NB4 (cell line): ENCODE results near the gene TNK2.
"Not testable (repeated sequence)": the region's sequence is repeated elsewhere in the genome, so short reads cannot be mapped to it uniquely, and the experiment has no call there.

Experiments
- DNase-seq: peaks from one replicate; pipeline ENCODE4 v3.0.0; 2010; ENCODE audit warnings: low read depth
- H3K4me3 ChIP-seq: one replicate; pipeline ENCODE4 v1.5.1; 2011; ENCODE audit warnings: mild to moderate bottlenecking, low read depth, low read length, moderate library complexity
- CTCF ChIP-seq: IDR thresholded peaks from one replicate; pipeline ENCODE4 v1.5.1; 2012; ENCODE audit warnings: low read depth, low read length
- MYC ChIP-seq: IDR thresholded peaks from 2 replicates; pipeline ENCODE4 v1.6.1; 2011; ENCODE audit warnings: low read depth, low read length
- POLR2A ChIP-seq: IDR thresholded peaks from 2 replicates; pipeline ENCODE4 v1.6.1; 2011; ENCODE audit warnings: mild to moderate bottlenecking; ENCODE audit not compliant: insufficient read length; ENCODE audit errors: extremely low read depth
- TF ChIP-seq, protein P1 (sequence below): IDR thresholded peaks from 2 replicates; pipeline ENCODE4 v1.6.1; 2011; ENCODE audit warnings: low read depth, low read length

The TNK2 gene

DNA sequence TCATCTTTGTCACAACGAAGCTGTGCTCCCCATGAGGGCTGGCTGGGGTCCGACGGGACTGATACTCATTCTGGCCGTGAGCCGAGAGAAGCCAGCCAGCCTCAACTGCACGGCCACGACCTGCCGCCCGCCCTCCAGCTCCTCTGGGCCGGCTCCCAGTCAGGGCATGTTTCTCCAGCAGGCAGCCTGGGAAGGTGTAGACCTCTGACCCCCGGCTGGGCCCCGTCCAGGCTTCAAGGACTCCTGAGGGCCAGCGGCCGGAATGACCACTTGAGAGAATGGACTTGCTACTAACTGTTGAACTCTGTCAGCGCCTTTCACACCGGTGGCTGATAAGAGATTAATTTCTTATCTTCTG lies 78.5 kb downstream of the TNK2 start:
- TF ChIP-seq, protein P1, sequence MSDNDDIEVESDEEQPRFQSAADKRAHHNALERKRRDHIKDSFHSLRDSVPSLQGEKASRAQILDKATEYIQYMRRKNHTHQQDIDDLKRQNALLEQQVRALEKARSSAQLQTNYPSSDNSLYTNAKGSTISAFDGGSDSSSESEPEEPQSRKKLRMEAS, result no peak
- no peak for TF ChIP-seq POLR2A
- TF ChIP-seq MYC, result no peak
- no peak for TF ChIP-seq CTCF
- no peak for DNase-seq
- H3K4me3 ChIP-seq, result no peak overlapping the region

DNA sequence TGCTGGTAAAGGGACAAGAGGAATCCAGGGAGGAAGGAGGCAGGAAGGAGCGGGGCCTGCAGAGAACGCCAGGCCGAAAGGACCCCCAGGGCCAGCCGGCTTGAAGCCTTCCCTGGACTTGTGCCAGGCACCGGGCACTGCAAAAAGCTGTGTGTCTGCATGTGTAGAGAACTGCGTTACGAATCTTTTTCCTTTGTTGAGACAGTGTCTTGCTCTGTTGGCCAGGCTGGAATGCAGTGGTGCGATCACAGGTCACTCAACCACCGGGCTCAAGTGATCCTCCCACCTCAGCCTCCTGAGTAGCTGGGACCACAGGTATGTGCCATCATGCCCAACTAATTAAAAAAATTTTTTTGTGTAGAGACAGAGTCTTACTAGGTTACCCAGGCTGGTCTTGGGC lies 79.6 kb downstream of the TNK2 start:
- no peak for DNase-seq
- no peak overlapping the region for H3K4me3 ChIP-seq
- TF ChIP-seq POLR2A (no peak), MYC (no peak), CTCF (no peak)
- TF ChIP-seq, protein P1, result no peak

DNA sequence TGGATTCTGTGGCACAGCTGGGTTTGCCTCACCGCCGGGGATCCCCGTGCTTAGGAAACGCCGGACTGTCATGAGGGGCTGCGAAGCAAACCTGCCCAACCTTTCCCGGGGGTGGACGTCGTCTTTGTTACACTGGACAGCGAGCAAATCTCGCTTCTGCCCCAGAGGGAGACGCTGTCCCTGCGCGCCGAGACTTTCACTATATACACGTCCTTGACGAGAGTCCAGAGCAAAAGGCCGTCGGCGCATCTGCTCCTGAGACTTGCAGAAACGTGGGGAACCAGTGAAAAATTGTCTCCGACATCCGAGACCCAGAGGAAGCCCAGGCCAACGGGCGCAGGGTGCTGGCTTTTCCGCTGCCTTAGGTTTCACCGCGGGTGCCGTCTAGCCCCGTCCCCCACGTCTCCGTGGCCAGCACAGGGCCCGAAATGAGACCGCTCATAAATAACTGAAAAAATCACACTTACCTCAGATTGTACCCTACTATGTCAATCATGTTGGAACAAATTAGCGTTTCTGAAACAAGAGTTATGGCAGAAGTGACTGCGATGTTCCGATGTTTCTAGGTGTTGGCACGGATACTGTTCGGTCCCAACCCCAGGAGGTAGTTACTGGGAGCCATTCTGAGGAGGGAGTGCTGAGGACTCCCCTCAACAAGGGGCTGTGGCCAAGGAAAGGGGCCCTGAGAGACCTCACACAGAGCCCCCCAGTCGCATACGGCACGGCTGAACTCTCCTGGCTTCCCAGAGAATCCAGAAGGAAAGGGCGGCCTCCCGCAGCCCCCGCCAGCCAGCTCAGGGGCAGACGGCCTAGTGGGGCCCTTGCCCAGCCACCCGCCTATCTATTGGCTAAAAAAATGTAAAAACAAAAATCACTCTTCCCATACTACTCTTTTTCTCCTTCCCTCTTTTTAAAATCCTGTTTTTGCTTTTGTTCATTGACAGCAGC lies 82.2 kb downstream of the TNK2 start:
- no peak for DNase-seq
- no peak for TF ChIP-seq MYC
- TF ChIP-seq CTCF, result no peak
- TF ChIP-seq POLR2A, result no peak
- TF ChIP-seq, protein P1, result no peak
- H3K4me3 ChIP-seq, result no peak overlapping the region

GRCh38 chr3:195825191-195825588 lies 83.2 kb downstream of the TNK2 start:
- no peak for TF ChIP-seq CTCF
- DNase-seq, result no peak
- no peak overlapping the region for H3K4me3 ChIP-seq

- not testable (repeated sequence) for DNase-seq, H3K4me3 ChIP-seq
These were observed 83.7 kb downstream of the TNK2 start for GRCh38 chr3:195824425-195825190.

- TF ChIP-seq CTCF (no peak), POLR2A (no peak), MYC (no peak)
- TF ChIP-seq, protein P1, result no peak
These were observed 84.4 kb downstream of the TNK2 start for GRCh38 chr3:195823999-195824398.

More at GRCh38 chr3:195823999-195824398, 84.4 kb downstream of the TNK2 start:
- DNase-seq, result peak; percentile 15
- H3K4me3 ChIP-seq, result no peak overlapping the region
